HL-60 (cell line): ENCODE results near the gene ENTPD6.

Experiments
- DNase-seq, 2 experiments: peaks; one replicate each; pipeline ENCODE4 v3.0.0-alpha.2; 2010 to 2020; ENCODE audit warnings: low read depth in 1 of 2, low spot score in 1 of 2
- H3K27ac ChIP-seq: fragments of 250-450 bp; sonication (Bioruptor Pico); replicated peaks from 2 replicates; pipeline ENCODE4 v1.5.1; 2020; ENCODE audit warnings: mild to moderate bottlenecking, moderate library complexity
- H3K27me3 ChIP-seq: fragments of 250-450 bp; sonication (Bioruptor Pico); 2 replicates; pipeline ENCODE4 v1.5.1; 2021; ENCODE audit warnings: mild to moderate bottlenecking, moderate library complexity; ENCODE audit not compliant: insufficient read depth, poor library complexity, severe bottlenecking
- H3K4me3 ChIP-seq: replicated peaks from 2 replicates; pipeline ENCODE4 v1.5.1; 2011; ENCODE audit warnings: mild to moderate bottlenecking, control low read depth, low read length; ENCODE audit not compliant: insufficient read depth
- CTCF ChIP-seq: IDR thresholded peaks from one replicate; pipeline ENCODE4 v1.5.1; 2011; ENCODE audit warnings: low read length, control low read depth, inconsistent platforms; ENCODE audit not compliant: insufficient read depth
- GABPA ChIP-seq: IDR thresholded peaks from 2 replicates; pipeline ENCODE4 v1.6.1; 2012; ENCODE audit warnings: low read depth
- POLR2AphosphoS5 ChIP-seq: IDR thresholded peaks from 2 replicates; pipeline ENCODE4 v1.6.1; 2012; ENCODE audit warnings: low read depth
- REST ChIP-seq: IDR thresholded peaks from 2 replicates; pipeline ENCODE4 v1.6.1; 2012; ENCODE audit warnings: low read depth; ENCODE audit not compliant: insufficient replicate concordance
- SPI1 ChIP-seq: IDR thresholded peaks from 2 replicates; pipeline ENCODE4 v1.6.1; 2012; ENCODE audit warnings: low read depth, mild to moderate bottlenecking, borderline replicate concordance

Gene ENTPD6

GRCh38 chr20:25188218-25188617 is 7.3 kb upstream of the ENTPD6 start:
- Histone ChIP-seq H3K27me3 (no peaks in the 10 kb centered on the region), H3K4me3 (no peak overlapping the region), H3K27ac (no peak overlapping the region)
- DNase-seq: no peak
- TF ChIP-seq REST (no peak), SPI1 (no peak), GABPA (no peak), POLR2AphosphoS5 (no peak), CTCF (no peak)

GRCh38 chr20:25191051-25191450 is 4.5 kb upstream of the ENTPD6 start:
- Histone ChIP-seq H3K27me3 (no peaks in the 10 kb centered on the region), H3K27ac (no peak overlapping the region), H3K4me3 (no peak overlapping the region)
- no peak for TF ChIP-seq GABPA
- TF ChIP-seq REST: no peak
- TF ChIP-seq CTCF: no peak
- TF ChIP-seq POLR2AphosphoS5: no peak
- no peak for TF ChIP-seq SPI1
- no peak for DNase-seq

GRCh38 chr20:25191689-25192088 is 3.8 kb upstream of the ENTPD6 start:
- no peak for TF ChIP-seq GABPA
- TF ChIP-seq CTCF: no peak
- TF ChIP-seq REST: no peak
- TF ChIP-seq POLR2AphosphoS5: no peak
- no peak for TF ChIP-seq SPI1
- Histone ChIP-seq H3K27ac (no peak overlapping the region), H3K4me3 (no peak overlapping the region), H3K27me3 (no peaks in the 10 kb centered on the region)
- no peak for DNase-seq
